ENCODE measurements around the gene MTFR2.

MTFR2 gene

GRCh38 chr6:136210398-136211165 lies 39.5 kb downstream of the MTFR2 start:
- H3K4me2 ChIP-seq: no peak overlapping the region
- no peak overlapping the region for H3K27ac ChIP-seq
- H3K4me1 ChIP-seq: no peaks in the 10 kb centered on the region
- H3K4me3 ChIP-seq: no peak overlapping the region
- H3K36me3 ChIP-seq: no peaks in the 10 kb centered on the region
- no peak overlapping the region for H3K9ac ChIP-seq
- TF ChIP-seq Cebpa-rat (IDR thresholded peaks at IDR 0.05): no peak
- no peaks in the 10 kb centered on the region for H4K20me1 ChIP-seq
- H3K9me3 ChIP-seq (replicated peaks in 1 of 11): no peaks in the 10 kb centered on the region
- H3K27me3 ChIP-seq: no peaks in the 10 kb centered on the region

GRCh38 chr6:136209496-136209895 lies 40.6 kb downstream of the MTFR2 start:
- Histone ChIP-seq H4K20me1 (no peaks in the 10 kb centered on the region), H3K9ac (no peak overlapping the region), H3K4me3 (no peak overlapping the region), H3K9me3 (replicated peaks in 1 of 11) (no peaks in the 10 kb centered on the region), H3K27me3 (no peaks in the 10 kb centered on the region), H3K4me1 (no peaks in the 10 kb centered on the region), H3K4me2 (no peak overlapping the region), H3K36me3 (no peaks in the 10 kb centered on the region), H3K27ac (no peak overlapping the region)
- no peak for TF ChIP-seq Cebpa-rat (IDR thresholded peaks at IDR 0.05)

GRCh38 chr6:136208783-136209182 lies 41.3 kb downstream of the MTFR2 start:
- no peak for TF ChIP-seq Cebpa-rat (IDR thresholded peaks at IDR 0.05)
- Histone ChIP-seq H3K4me2 (no peak overlapping the region), H4K20me1 (no peaks in the 10 kb centered on the region), H3K4me3 (no peak overlapping the region), H3K27ac (no peak overlapping the region), H3K9me3 (replicated peaks in 1 of 11) (no peaks in the 10 kb centered on the region), H3K27me3 (no peaks in the 10 kb centered on the region), H3K36me3 (no peaks in the 10 kb centered on the region), H3K9ac (no peak overlapping the region), H3K4me1 (no peaks in the 10 kb centered on the region)

GRCh38 chr6:136201732-136202131 lies 48.4 kb downstream of the MTFR2 start:
- no peaks in the 10 kb centered on the region for H3K4me1 ChIP-seq
- no peaks in the 10 kb centered on the region for H3K36me3 ChIP-seq
- no peaks in the 10 kb centered on the region for H3K9me3 ChIP-seq (replicated peaks in 1 of 11)
- no peaks in the 10 kb centered on the region for H4K20me1 ChIP-seq
- H3K4me2 ChIP-seq: no peak overlapping the region
- no peak for TF ChIP-seq Cebpa-rat (IDR thresholded peaks at IDR 0.05)
- no peak overlapping the region for H3K27ac ChIP-seq
- no peak overlapping the region for H3K9ac ChIP-seq
- H3K27me3 ChIP-seq: no peaks in the 10 kb centered on the region
- no peak overlapping the region for H3K4me3 ChIP-seq

GRCh38 chr6:136192902-136193301 lies 57.2 kb downstream of the MTFR2 start:
- H3K36me3 ChIP-seq: no peaks in the 10 kb centered on the region
- H3K27me3 ChIP-seq: no peaks in the 10 kb centered on the region
- H3K9ac ChIP-seq: no peak overlapping the region
- no peak overlapping the region for H3K27ac ChIP-seq
- TF ChIP-seq Cebpa-rat (IDR thresholded peaks at IDR 0.05): no peak
- no peak overlapping the region for H3K4me3 ChIP-seq
- H3K4me2 ChIP-seq: no peak overlapping the region
- no peaks in the 10 kb centered on the region for H3K9me3 ChIP-seq (replicated peaks in 1 of 11)
- no peaks in the 10 kb centered on the region for H4K20me1 ChIP-seq
- no peaks in the 10 kb centered on the region for H3K4me1 ChIP-seq

- H3K9me3 ChIP-seq (replicated peaks in 1 of 11): no peaks in the 10 kb centered on the region
- no peak overlapping the region for H3K9ac ChIP-seq
- peaks cover 0 to 3% (median under 1%) of the 10 kb centered on the region in 10 experiments; a peak in 9 of 20 replicates for H3K4me1 ChIP-seq
- no peak for TF ChIP-seq Cebpa-rat (IDR thresholded peaks at IDR 0.05)
- no peaks in the 10 kb centered on the region for H3K36me3 ChIP-seq
- H3K27ac ChIP-seq: no peak overlapping the region
- no peaks in the 10 kb centered on the region for H3K27me3 ChIP-seq
- no peak overlapping the region for H3K4me3 ChIP-seq
- no peak overlapping the region for H3K4me2 ChIP-seq
- H4K20me1 ChIP-seq: no peaks in the 10 kb centered on the region
These were observed 58.4 kb downstream of the MTFR2 start for GRCh38 chr6:136191606-136192312.

GRCh38 chr6:136189104-136189503 lies 61.0 kb downstream of the MTFR2 start:
- no peaks in the 10 kb centered on the region for H4K20me1 ChIP-seq
- peaks cover 0 to 14% (median 10%) of the 10 kb centered on the region in 10 experiments; a peak in 13 of 20 replicates for H3K4me1 ChIP-seq
- H3K36me3 ChIP-seq: no peaks in the 10 kb centered on the region
- no peak for TF ChIP-seq Cebpa-rat (IDR thresholded peaks at IDR 0.05)
- H3K4me2 ChIP-seq: no peak overlapping the region
- H3K27me3 ChIP-seq: no peaks in the 10 kb centered on the region
- no peak overlapping the region for H3K27ac ChIP-seq
- H3K9ac ChIP-seq: no peak overlapping the region
- H3K4me3 ChIP-seq: no peak overlapping the region
- H3K9me3 ChIP-seq (replicated peaks in 1 of 11): no peaks in the 10 kb centered on the region

GRCh38 chr6:136188486-136188885 lies 61.6 kb downstream of the MTFR2 start:
- no peaks in the 10 kb centered on the region for H4K20me1 ChIP-seq
- no peak overlapping the region for H3K4me3 ChIP-seq
- no peak overlapping the region for H3K27ac ChIP-seq
- no peak overlapping the region for H3K4me2 ChIP-seq
- no peak overlapping the region for H3K9ac ChIP-seq
- no peaks in the 10 kb centered on the region for H3K36me3 ChIP-seq
- no peaks in the 10 kb centered on the region for H3K27me3 ChIP-seq
- TF ChIP-seq Cebpa-rat (IDR thresholded peaks at IDR 0.05): no peak
- H3K4me1 ChIP-seq: peaks cover 0 to 14% (median 10%) of the 10 kb centered on the region in 10 experiments; a peak in 13 of 20 replicates
- H3K9me3 ChIP-seq (replicated peaks in 1 of 11): no peaks in the 10 kb centered on the region

- no peaks in the 10 kb centered on the region; a peak in 1 of 22 replicates for H3K9me3 ChIP-seq (replicated peaks in 1 of 11)
- H3K27me3 ChIP-seq: no peaks in the 10 kb centered on the region
- H3K9ac ChIP-seq: no peak overlapping the region
- H3K4me1 ChIP-seq: peaks cover 0 to 14% (median 10%) of the 10 kb centered on the region in 10 experiments; a peak in 13 of 20 replicates
- H3K4me2 ChIP-seq: peak overlapping the region in 7 of 11 experiments; percentile 24 to 62 (median 35); a peak in 11 of 22 replicates
- no peaks in the 10 kb centered on the region for H4K20me1 ChIP-seq
- H3K27ac ChIP-seq: no peak overlapping the region
- TF ChIP-seq Cebpa-rat (IDR thresholded peaks at IDR 0.05): no peak
- H3K4me3 ChIP-seq: no peak overlapping the region
- no peaks in the 10 kb centered on the region for H3K36me3 ChIP-seq
These were observed 63.7 kb downstream of the MTFR2 start for GRCh38 chr6:136186363-136186762.

All from BLaER1 treated with 17β-estradiol and CSF1 and Interleukin-3, amounts not matched to agents 10 nM and 100 nM (cell line).